Measurements from ENCODE around the gene PROSER2. TPM values are rescaled to one million over a fixed set of nuclear protein-coding genes. Genes with fewer than 3 reads are reported as not detected.

PROSER2 gene
- total and polyA plus RNA-seq, 2 donors (not counting 3 experiments of a cell fraction or from before 2014, with no cell fraction given) = 5.9 to 22.6 TPM

- Histone ChIP-seq H3K9me1 (replicated peaks; ENCODE audit: control insufficient read depth, extremely low read depth, insufficient read depth, low read length) (no peaks in the 10 kb centered on the region), H3K4me2 (ENCODE audit: insufficient read depth, low read length) (no peak overlapping the region), H3K4me1 (ENCODE audit: control insufficient read depth, extremely low read depth, insufficient read depth, low read length) (no peaks in the 10 kb centered on the region), H3K27me3 (ENCODE audit: control insufficient read depth in 2 of 2, insufficient read depth in 2 of 2, low read length in 2 of 2) (no peaks in the 10 kb centered on the region), H4K20me1 (replicated peaks; ENCODE audit: control insufficient read depth, extremely low read depth, insufficient read depth, low read length) (peaks cover 2% of the 10 kb centered on the region), H2AFZ (ENCODE audit: low read depth, low read length) (no peak overlapping the region), H3K9me3 (replicated peaks; ENCODE audit: control insufficient read depth, insufficient read depth, low read length) (no peaks in the 10 kb centered on the region), H3K9ac (replicated peaks; ENCODE audit: extremely low read depth, insufficient read depth, low read length) (no peak overlapping the region), H3K4me3 (replicated peaks in 1 of 3; ENCODE audit: insufficient read depth in 1 of 3, low read depth in 1 of 3, low read length in 3 of 3) (no peak overlapping the region), H3K36me3 (ENCODE audit: control insufficient read depth in 2 of 2, extremely low read depth in 1 of 2, insufficient read depth in 2 of 2, low read length in 2 of 2) (no peaks in the 10 kb centered on the region), H3K27ac (ENCODE audit: insufficient read depth, low read depth, low read length) (no peak overlapping the region), H3K79me2 (ENCODE audit: control insufficient read depth, insufficient read depth, low read length) (peaks cover 5% of the 10 kb centered on the region)
- CTCF ChIA-PET = interaction anchor here (1.1 to 1.5 kb wide), 2 partner anchors 17 to 25 kb away, joined by 3 to 4 read pairs; no protein-coding TSS in a partner anchor
- TF ChIP-seq GATA2 (IDR thresholded peaks at IDR 0.05; ENCODE audit: insufficient read depth, insufficient read length, low read depth, low read length) (no peak), MAX (IDR thresholded peaks at IDR 0.05; ENCODE audit: insufficient read depth, insufficient read length) (no peak), CTCF (IDR thresholded peaks at IDR 0.05; ENCODE audit: extremely low read depth in 1 of 2, insufficient read depth in 1 of 2, low read depth in 1 of 2, low read length in 2 of 2) (no peak), FOS (IDR thresholded peaks at IDR 0.05; ENCODE audit: borderline replicate concordance, insufficient read depth, low read length) (no peak), POLR2AphosphoS5 (IDR thresholded peaks at IDR 0.05; ENCODE audit: insufficient read depth, low read depth, low read length) (no peak), MYC (IDR thresholded peaks at IDR 0.05; ENCODE audit: low read depth, low read length) (no peak), EZH2 (IDR thresholded peaks at IDR 0.05; ENCODE audit: borderline replicate concordance, low read depth, low read length, severe bottlenecking) (no peak), JUN (IDR thresholded peaks at IDR 0.05; ENCODE audit: borderline replicate concordance, insufficient read depth, insufficient read length, low read depth) (no peak), POLR2A (IDR thresholded peaks at IDR 0.05; ENCODE audit: low read depth, low read length) (no peak)
- intact Hi-C loops (cut with micrococcal nuclease) = no loop called here
- no peak for FAIRE-seq
- POLR2A ChIA-PET = no interaction called here
- DNase-seq (ENCODE audit: low read depth, low spot score) = no peak
- BruUV-seq (replicated peaks) = no TSS peak
- dilution Hi-C loops (cut with MboI; ENCODE audit: extremely low pct_ligation_motif_present, low sequenced_read_pairs) = no loop called here
Observed at GRCh38 chr10:11845113-11845512, 22.0 kb downstream of the PROSER2 start.
